Transverse colon (tissue), 3 donors: Measurements from ENCODE around the gene IER5.

Source experiments
- POLR2A ChIP-seq: fragments of 450-650 bp; IDR thresholded peaks from one replicate; pipeline ENCODE4 v1.6.1; 2016; ENCODE audit warnings: antibody characterized with exemption, mild to moderate bottlenecking, moderate library complexity
- TF ChIP-seq, protein P1 (sequence below), 5 experiments: fragments of 200-600 bp in 3 of 5; fragments of 450-650 bp in 2 of 5; sonication (generic) in 3 of 5; IDR thresholded peaks; 1 replicate in 2 of 5; 2 replicates in 3 of 5; pipeline ENCODE4 v1.5.1; 2016 to 2017; ENCODE audit warnings: antibody characterized with exemption in 5 of 5, inconsistent platforms in 3 of 5, mild to moderate bottlenecking in 2 of 5, moderate library complexity in 1 of 5

DNA sequence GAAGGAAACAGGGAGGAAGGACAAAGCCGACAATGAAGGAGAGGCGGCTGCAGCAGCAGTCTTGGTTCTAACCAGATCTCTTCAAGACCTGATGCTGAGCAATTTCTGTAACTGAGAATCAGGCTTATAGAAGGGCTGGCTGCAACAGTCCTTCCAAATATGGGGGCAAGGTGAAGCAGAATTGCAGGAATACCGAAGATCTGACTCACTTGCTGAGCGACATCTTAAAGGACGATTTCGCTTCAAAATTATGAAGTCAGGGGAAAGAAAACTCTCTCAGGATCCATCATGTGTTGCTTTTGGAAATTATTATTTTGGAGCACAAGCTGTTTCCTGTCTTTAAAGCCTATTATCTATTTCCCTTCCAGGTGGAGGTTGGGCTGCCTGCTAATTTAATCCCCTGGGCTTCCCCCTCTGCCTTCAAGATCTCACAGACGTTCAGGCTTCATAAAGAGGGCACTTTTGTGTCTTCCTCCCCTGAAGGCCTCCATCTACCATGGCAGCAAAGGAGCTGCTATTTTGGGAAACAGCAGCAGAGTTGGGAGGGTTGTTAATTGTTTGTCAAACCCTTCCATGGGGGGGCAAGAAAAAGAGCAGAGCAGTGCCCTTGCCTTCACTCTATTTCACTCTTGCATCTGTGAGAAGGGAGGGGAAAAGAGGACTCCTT, 10.8 kb upstream of the IER5 start:
- TF ChIP-seq, protein P1, sequence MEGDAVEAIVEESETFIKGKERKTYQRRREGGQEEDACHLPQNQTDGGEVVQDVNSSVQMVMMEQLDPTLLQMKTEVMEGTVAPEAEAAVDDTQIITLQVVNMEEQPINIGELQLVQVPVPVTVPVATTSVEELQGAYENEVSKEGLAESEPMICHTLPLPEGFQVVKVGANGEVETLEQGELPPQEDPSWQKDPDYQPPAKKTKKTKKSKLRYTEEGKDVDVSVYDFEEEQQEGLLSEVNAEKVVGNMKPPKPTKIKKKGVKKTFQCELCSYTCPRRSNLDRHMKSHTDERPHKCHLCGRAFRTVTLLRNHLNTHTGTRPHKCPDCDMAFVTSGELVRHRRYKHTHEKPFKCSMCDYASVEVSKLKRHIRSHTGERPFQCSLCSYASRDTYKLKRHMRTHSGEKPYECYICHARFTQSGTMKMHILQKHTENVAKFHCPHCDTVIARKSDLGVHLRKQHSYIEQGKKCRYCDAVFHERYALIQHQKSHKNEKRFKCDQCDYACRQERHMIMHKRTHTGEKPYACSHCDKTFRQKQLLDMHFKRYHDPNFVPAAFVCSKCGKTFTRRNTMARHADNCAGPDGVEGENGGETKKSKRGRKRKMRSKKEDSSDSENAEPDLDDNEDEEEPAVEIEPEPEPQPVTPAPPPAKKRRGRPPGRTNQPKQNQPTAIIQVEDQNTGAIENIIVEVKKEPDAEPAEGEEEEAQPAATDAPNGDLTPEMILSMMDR (IDR thresholded peaks at IDR 0.05) = no peak
- TF ChIP-seq POLR2A = no peak
